NOMO-1 treated with dmso at 0.1 percent for 144 hours (cell line): ENCODE results near the gene CCL5.

Experiments
- DNase-seq: peaks from one replicate; lab custom pipeline; 2025; ENCODE audit not compliant: unreplicated experiment; lab: John Stamatoyannopoulos, UW

The CCL5 gene

DNA sequence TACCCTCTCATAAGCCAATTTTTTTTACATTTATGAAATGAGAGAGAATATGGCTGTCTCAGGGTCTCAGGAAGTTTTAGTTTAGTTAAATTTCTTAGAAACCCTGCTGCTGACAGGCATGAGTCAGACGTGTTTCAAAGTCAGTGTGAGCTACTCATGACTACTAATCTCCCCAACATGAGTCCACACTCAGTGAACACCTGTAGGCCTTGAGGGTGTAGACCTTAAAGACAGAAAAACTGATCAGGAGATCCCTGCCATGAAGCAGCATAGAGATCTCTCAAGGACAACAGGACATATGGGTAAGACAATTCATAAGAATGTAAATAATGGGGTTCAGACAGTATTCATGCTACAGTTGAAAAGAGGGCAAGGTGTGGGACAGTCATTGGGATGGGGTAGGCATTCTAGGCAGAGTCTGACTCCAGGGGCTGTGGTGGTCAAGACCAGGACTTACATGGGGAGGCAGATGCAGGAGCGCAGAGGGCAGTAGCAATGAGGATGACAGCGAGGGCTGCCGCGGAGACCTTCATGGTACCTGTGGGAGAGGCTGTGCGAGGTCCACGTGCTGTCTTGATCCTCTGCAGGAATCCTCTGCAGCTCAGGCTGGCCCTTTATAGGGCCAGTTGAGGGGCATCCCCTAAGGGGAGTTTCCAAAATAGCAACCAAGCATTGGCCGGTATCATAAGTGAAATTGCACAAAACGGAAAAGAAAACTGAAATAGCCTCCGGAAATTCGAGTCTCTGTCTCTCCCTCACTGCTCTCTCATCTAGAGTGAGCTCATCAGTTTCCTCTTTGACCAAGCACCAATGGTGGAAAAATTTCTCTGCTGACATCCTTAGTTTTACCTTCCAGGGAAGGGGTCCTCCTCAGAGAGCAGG is at the start of gene CCL5:
TSS of gene CCL5 (minus strand) at position 588 of the 882 bp plus-strand sequence.
- peak; percentile 67 for DNase-seq

DNA sequence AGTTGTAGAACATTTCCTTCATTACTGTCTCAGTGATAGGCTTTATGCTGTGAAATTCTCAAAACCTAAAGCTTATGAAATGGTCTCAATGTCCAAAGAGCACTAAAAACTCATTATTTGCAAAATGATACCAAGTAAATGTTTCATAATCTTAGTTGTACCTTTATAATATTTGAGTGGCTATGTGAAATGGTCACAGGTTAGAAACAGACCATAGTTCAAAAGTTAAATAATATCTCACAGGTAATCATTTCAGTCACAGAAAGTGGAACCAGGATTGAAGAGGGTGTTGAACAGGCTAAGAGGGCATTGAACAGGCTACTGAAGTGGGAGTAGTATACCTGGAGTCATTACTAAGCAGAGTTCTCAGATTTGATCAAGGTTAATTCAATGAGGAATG is 47.6 kb upstream of the CCL5 start:
- DNase-seq: no peak

DNA sequence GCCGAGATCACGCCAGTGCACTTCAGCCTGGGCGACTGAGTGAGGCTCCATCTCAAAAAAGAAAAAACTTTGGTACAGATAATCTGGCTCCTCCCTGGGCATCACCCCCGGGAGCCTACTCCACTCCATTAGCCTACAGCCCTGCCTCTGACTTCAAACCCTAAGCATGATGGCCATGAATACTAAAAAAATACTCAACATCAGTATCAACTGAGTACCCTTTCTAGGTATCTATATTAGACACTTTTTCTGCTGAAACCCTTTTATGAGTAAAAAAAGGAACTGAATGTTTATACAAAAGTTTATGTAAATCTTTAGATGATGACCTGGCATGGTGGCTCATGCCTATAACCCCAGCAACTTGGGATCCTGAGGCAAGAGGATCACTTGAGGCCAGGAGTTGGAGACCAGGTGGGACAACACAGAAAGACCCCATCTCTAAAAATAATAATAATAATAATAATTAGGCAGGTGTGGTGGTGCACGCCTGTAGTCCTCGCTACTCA is 43.5 kb upstream of the CCL5 start:
- DNase-seq: no peak

DNA sequence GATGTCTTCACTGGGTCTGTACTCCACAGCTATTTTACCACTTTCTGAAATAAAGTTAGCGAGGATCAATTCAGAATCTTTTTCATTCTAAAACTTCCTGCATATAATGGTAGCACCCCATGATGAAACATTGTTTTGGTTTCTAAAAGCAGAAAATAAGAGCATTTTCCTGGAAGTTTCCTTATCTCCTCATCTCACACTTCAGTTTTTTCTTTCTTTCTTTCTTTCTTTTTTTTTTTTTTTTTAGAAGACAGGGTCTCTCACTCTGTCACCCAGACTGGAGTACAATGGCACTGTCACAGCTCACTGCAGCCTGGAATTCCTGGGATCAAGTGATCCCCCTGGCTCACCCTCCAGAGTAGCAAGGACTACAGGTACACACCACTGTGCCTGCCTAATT is 40.1 kb upstream of the CCL5 start:
- DNase-seq: no peak

DNA sequence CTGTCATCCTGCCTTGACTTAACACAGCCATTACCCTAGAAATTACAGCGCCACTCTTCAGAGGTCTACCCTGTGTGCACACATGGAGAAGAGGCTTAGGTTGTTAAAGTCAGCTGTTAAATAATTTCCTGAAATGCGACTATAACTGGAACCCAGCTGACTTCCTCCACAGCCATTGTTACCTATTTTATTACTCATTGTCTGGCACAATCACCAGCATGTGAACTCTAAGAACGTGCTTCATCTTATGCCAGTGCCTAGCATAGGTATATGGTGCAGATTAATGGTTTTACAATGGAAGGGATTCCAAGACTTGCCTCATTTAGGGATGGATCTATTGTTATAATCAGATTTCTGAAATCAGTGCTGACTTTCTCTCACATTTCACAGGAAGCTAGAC is 38.5 kb upstream of the CCL5 start:
- no peak for DNase-seq

DNA sequence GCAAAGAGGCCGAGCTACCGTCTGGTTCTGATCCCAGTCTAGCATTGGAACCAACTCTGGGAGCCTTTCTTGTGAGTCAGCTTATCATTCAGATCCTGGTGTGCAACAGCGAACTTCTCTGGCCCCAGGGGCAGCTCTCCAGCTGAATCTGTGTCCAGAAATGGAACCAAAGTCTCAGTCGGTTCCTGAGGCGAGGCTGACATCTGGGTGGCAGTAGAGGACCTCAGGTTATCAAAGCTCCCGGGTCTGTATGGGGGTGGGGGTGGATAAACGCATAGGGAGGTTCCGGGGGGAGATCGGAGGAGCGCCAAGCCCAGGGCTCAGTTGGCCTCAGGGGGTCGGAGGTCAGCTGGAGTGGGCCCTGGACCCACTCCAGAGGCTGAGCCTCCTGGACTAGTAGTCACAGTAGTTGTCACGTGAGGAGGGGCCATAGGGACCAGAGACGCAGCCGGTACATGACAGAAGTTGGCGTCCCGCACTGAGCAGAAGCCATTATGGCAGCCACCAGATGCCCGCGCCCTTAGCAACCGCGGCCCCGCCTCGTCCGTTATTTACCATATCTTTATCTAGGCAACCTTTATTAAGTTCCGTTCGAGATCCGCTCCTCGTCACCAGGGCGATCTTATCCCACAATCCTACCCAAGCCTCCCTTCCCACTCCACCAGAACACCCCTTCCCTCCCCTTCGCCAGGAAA is 37.5 kb upstream of the CCL5 start:
- no peak for DNase-seq

DNA sequence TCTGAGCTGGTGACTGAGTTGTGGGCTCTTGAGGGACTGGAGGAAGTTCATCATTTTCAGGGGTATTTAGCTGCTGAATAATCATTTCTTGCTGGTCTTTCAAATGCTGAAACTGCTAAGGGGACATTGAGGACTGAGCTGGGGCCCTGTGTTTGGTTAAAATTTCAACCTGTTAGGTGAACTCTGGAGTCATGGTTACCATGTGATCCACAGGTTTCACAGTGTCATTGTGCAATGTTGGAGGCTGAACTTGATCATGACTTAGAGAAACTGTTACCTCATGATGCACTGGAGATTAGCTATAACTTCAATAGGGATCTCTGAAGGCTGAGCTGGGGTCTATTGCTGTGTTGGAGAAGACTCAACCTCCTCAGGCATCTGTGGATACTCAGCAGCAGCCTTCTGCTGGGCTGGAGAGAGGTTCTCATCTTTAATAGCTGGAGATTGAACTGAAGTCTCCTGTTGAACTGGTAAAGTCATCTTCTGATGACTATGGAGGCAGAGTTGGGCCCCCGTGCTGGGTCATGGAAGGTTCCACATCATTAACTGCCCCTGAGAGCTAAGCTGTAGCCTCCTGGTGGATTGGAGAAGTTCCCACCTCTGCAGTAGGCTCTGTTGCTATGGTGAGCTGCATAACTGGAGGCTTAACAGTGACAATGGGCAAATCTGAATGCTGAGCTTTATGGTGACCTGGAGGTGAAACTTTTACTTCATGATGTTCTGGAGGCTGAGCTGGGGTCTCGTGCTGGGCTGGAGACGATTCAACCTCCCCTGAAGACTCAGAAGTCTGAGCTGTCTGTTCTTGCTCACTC is 35.2 kb upstream of the CCL5 start:
- DNase-seq: no peak

DNA sequence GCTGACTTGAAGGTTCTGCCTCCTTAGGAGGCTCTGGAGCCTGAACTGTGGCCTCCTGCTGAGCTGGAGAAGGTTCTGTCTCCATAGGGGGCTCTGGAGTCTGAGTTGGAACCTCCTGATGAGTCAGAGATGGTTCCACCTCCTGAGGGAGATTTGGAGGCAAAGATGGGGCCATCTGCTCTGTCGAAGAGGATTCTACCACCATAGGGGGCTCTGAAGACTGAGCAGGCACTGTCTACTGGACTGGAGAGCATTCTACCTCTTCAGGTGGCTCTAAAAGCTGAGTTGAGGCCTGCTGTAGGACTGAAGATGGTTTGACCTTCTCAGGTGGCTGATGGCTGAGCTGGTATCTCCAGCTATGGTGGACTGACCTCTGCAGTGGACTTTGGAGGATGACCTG is 34.2 kb upstream of the CCL5 start:
- no peak for DNase-seq

DNA sequence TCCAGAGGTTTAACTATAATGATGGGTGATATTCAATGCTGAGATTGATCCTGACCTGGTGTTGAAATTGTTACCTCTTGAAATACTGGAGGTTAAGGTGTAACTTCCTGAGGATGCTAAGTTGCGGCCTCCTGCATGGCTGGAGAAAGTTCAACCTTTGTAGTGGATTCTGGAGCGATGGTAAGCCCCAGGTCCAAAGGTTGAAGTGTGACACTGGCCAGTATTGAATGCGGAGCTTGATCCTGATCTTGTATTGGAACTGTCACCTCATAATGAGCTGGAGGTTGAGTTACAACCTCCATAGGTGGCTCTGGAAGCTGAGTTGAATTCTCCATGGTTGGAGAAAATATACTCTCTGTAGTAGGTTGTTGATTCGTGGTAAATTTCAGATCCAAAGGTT is 33.4 kb upstream of the CCL5 start:
- no peak for DNase-seq

DNA sequence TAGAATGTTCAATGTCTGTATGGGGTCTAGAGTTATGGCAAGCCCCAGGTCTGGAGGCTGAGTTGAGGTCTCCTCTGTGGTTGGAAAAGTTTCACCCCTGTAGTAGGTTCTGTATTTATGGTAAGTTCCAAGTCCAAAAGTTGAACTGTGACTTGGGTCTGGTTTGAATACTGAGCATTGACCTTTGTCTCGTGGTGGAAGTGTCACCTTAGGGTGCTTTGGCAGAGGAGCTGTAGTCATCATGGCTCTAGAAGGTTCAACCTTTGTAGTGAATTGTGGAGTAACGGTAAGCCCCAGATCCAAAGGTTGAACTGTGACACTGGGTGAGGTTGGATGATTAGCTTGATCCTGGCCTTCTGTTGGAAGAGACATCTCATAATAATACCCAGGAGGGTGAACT is 32.8 kb upstream of the CCL5 start:
- DNase-seq: no peak

DNA sequence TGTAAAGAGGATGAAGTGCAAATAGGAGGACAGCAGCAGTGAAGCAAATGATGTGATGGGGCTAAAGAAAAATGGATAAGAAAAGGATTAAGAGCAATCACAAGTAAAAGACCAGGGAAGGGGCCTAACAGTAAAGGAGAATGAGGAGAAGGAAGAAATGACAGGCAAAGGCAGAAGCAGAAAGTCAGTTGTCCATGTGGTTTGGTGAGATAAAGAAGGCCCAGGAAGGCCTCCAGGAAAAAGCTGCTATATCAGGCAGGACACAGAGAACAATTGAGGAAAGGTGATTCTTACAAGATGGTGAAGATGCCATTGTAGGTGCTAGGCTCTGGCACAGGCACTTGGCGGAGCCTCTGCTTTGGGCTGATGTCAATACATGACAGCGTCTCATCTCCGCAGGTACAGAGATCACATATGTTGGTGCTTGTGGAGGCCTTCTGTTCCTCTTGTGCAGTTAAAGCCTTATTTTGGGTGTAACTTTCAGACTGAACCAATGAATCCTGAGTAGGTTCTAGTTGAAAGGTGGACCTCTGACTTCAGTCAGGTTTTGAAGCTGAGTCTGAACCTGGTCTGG is 32.3 kb upstream of the CCL5 start:
- no peak for DNase-seq

DNA sequence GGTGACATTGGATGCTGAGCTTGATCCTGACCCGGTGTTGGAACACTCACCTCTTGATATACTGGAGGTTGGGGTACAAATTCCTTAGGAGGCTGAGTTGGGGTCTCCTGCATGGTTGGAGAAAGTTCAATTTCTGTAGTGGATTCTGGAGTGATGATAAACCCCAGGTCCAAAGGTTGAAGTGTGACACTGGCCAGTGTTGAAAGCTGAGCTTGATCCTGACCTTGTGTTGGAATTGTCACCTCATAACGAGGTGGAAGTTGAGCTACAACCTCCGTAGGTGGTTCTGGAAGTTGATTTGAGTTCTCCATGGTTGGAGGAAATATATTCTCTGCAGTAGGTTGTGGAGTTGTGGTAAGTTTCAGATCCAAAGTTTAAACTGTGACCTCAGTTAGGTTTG is 29.2 kb upstream of the CCL5 start:
- DNase-seq: no peak

DNA sequence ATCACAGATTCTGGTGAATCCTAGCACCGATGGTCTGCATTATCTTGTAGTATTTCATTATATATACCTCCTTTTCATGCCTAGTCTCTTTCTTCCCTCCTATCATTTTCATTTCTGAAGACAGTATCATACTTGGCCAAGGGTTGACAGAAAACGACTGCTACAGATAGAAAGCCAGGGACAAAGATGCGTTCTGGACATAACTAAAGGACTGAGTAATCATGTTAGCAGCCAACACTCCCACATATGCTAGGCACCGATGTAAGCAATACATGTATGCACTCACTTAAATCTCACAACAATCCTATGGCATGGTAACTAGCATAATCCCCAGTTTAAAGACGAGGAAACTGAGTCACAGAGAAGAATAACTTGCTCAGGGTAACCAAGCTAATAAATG is 27.5 kb upstream of the CCL5 start:
- DNase-seq: no peak

DNA sequence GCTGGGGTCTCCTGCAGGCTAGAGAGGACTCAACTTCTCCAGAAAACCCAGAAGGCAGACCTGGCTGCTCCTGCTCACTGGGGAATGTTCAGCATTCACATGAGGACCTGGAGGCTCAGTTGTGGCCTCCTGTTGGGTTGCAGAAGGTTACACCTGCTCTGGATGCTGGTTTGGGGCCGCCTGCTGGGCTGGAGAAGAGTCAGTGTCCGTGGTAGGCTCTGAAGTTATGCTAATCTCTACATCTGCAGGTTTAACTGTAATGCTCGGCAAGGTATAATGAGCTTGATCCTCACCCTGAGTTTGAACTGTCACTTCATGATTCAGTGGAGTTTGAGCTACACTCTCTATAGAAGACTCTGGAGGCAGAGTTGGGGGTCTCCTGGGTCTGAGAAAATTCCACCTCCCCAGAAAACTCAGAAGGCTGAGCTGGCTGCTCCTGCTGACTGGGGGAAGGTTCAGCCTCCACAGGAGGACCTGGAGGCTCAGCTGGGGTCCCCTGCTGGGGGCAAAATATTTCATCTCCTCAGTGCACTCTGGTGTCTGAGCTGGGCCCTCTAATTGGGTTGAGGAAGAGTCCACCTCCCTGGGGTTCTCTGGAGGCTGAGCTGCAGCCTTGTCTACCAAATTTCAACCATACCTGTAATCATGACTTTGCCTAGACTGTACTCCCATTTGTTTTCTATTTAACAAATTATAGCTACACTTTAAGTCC is 26.9 kb upstream of the CCL5 start:
- no peak for DNase-seq

DNA sequence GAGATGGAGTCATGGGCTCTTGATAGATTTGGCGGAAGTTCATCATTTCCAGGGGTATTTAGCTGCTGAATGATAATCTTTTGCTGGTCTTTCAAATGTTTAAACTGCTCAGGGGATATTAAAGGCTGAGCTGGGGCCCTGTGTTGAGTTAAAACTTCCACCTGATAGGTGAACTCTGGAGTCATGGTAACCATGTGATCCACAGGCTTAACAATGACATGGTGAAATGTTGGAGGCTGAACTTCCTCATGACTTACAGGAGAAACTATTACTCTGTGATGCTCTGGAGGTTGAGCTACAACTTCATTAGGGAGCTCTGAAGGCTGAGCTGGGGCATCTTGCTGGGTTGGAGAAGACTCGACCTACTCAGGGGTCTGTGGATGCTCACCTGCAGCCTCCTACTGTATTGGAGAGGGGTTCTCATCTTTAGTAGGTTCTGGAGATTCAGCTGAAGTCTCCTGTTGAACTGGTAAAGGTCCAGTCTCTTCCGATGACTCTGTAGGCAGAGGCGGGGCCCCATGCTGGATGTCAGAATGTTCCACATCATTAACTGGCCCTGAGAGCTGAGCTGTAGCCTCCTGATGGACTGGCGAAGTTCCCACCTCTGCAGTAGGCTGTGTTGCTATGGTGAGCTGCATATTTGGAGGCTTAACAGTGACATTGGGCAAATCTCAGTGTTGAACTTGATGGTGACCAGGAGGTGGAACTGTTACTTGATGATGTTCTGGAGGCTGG is 26.2 kb upstream of the CCL5 start:
- no peak for DNase-seq

DNA sequence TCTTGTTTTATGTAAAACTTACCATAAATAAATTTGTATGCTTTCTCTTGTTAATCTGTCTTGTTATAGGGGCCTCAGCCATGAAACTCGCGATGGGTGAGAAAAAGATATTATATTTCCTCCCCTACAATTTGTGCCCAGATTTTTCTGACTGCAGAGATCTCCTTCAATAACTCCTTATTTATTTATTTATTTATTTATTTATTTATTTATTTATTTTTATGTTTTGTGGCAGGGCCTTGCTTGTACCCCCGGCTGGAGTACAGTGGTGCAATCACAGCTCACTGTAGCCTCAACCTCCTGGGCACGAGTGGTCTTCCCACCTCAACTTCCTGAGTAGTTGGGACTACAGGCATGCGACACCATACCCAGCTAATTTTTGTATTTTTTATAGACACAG is 23.3 kb upstream of the CCL5 start:
- DNase-seq: no peak

DNA sequence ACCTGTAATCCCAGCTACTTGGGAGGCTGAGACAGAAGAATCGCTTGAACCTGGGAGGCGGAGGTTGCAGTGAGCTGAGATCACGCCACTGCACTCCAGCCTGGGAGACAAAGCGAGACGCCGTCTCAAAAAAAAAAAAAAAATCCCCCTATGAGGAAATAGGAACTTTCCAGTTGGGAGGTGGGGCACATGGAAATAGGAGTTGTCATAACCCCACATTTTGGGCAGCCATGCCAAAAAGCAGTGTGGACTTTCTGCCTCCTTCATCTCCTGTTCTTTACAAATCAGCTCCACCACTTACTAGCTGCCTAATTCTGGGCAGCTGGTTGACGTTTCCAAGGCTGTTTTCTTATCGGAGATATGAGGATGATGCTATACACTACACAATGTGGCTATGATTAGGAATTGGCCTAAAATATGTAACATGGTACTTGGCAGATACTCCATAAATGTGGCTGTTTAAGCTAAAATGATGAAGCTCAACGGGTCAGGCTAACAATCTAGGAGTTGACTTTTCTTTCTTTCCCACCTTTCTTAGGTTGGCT is 21.5 kb upstream of the CCL5 start:
- DNase-seq: no peak

DNA sequence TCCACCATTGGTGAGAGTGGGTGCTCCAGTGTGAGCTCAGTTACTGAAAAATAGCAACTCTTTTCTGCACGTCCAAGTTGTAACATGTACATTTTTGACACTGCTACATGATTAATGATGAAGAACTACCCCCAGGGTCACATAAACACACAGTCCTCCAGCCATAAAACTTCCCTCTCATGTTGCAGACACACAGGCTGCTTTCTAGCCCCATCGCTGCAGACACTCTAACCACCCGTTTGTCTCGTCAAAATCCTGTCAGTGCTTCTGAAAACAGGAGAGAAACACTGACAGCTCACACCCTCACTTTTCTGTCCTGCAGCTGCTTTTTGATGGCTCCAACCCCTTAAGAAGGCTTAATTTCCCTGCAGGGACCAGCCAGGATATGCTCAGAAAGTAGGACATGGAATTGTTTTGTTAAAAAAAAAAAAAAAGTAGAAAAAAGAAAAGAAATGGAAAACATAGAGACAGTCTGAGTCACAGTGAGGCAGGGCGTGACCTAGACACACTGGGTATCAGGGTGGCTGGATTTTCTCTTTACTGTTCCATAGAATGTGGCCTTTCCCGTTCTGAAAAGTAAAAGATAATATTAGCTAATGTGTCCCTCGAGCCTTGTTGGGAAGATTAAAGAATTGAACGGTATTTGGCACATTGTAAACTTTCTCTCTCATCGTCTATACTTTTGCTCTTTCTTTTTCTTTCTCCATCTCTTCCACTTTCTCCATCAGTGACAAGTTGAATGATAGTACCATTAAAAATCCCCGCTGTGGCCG is 20.7 kb upstream of the CCL5 start:
- peak; percentile 21 for DNase-seq

DNA sequence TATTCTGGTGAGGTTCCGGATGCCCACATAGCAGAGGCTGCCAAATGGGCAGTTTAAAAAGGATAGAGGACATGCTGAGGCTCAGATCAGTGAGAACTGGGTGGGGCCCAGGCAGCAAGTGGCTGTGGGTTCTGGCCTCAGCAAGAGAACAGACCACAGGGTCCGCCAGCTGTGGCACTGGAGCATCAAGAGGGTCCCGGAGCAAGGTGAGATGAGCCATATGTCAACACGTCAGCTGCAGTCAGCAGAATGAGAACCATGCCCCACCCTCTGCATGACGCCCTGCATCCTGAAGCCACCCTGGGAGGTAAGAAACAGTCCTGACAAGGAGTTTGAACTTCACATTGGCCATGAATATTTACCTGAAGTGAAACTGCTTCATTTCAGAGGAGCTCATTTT is 20.1 kb upstream of the CCL5 start:
- no peak for DNase-seq
